ENCODE data around the gene ZNF444.

The ZNF444 gene

GRCh38 chr19:56123266-56123891 is 17.7 kb upstream of the ZNF444 start:
- no peaks in the 10 kb centered on the region for H3K27me3 ChIP-seq (ENCODE audit: insufficient read depth, low read length)
- H3K36me3 ChIP-seq (ENCODE audit: insufficient read depth, low read length), result no peaks in the 10 kb centered on the region
- no peak overlapping the region for H2AFZ ChIP-seq (ENCODE audit: low read length, unreplicated experiment)
- peaks cover 17% of the 10 kb centered on the region for H3K79me2 ChIP-seq (ENCODE audit: control insufficient read depth, insufficient read depth, low read length, unreplicated experiment)
- H3K4me1 ChIP-seq (ENCODE audit: control insufficient read depth, insufficient read depth, low read length, unreplicated experiment), result peaks cover 12% of the 10 kb centered on the region
- no peak overlapping the region for H3K4me3 ChIP-seq (ENCODE audit: low read depth, low read length)
- H3K27ac ChIP-seq (ENCODE audit: low read depth, low read length), result no peak overlapping the region

- H3K36me3 ChIP-seq (ENCODE audit: insufficient read depth, low read length), result no peaks in the 10 kb centered on the region
- no peak overlapping the region for H2AFZ ChIP-seq (ENCODE audit: low read length, unreplicated experiment)
- H3K4me1 ChIP-seq (ENCODE audit: control insufficient read depth, insufficient read depth, low read length, unreplicated experiment), result peaks cover 2% of the 10 kb centered on the region
- no peak overlapping the region for H3K27ac ChIP-seq (ENCODE audit: low read depth, low read length)
- no peak overlapping the region for H3K4me3 ChIP-seq (ENCODE audit: low read depth, low read length)
- peaks cover 5% of the 10 kb centered on the region for H3K79me2 ChIP-seq (ENCODE audit: control insufficient read depth, insufficient read depth, low read length, unreplicated experiment)
- no peaks in the 10 kb centered on the region for H3K27me3 ChIP-seq (ENCODE audit: insufficient read depth, low read length)
Measured at GRCh38 chr19:56124578-56124977, 16.5 kb upstream of the ZNF444 start.

- Histone ChIP-seq H3K4me1 (ENCODE audit: control insufficient read depth, insufficient read depth, low read length, unreplicated experiment) (no peaks in the 10 kb centered on the region), H3K27me3 (ENCODE audit: insufficient read depth, low read length) (no peaks in the 10 kb centered on the region), H3K4me3 (ENCODE audit: low read depth, low read length) (no peak overlapping the region), H2AFZ (ENCODE audit: low read length, unreplicated experiment) (no peak overlapping the region), H3K27ac (ENCODE audit: low read depth, low read length) (no peak overlapping the region), H3K36me3 (ENCODE audit: insufficient read depth, low read length) (no peaks in the 10 kb centered on the region), H3K79me2 (ENCODE audit: control insufficient read depth, insufficient read depth, low read length, unreplicated experiment) (no peaks in the 10 kb centered on the region)
Measured at GRCh38 chr19:56125806-56126590, 15.1 kb upstream of the ZNF444 start.

- Histone ChIP-seq H3K4me1 (ENCODE audit: control insufficient read depth, insufficient read depth, low read length, unreplicated experiment) (no peaks in the 10 kb centered on the region), H3K4me3 (ENCODE audit: low read depth, low read length) (no peak overlapping the region), H3K79me2 (ENCODE audit: control insufficient read depth, insufficient read depth, low read length, unreplicated experiment) (no peaks in the 10 kb centered on the region), H3K36me3 (ENCODE audit: insufficient read depth, low read length) (no peaks in the 10 kb centered on the region), H3K27ac (ENCODE audit: low read depth, low read length) (no peak overlapping the region), H3K27me3 (ENCODE audit: insufficient read depth, low read length) (no peaks in the 10 kb centered on the region), H2AFZ (ENCODE audit: low read length, unreplicated experiment) (no peak overlapping the region)
Measured at GRCh38 chr19:56126983-56127780, 13.9 kb upstream of the ZNF444 start.

GRCh38 chr19:56130006-56130405 is 11.1 kb upstream of the ZNF444 start:
- no peaks in the 10 kb centered on the region for H3K79me2 ChIP-seq (ENCODE audit: control insufficient read depth, insufficient read depth, low read length, unreplicated experiment)
- H2AFZ ChIP-seq (ENCODE audit: low read length, unreplicated experiment), result no peak overlapping the region
- no peak overlapping the region for H3K27ac ChIP-seq (ENCODE audit: low read depth, low read length)

GRCh38 chr19:56131651-56132050 is 9.4 kb upstream of the ZNF444 start:
- Histone ChIP-seq H2AFZ (ENCODE audit: low read length, unreplicated experiment) (no peak overlapping the region), H3K4me1 (ENCODE audit: control insufficient read depth, insufficient read depth, low read length, unreplicated experiment) (no peaks in the 10 kb centered on the region), H3K27ac (ENCODE audit: low read depth, low read length) (no peak overlapping the region), H3K36me3 (ENCODE audit: insufficient read depth, low read length) (no peaks in the 10 kb centered on the region), H3K4me3 (ENCODE audit: low read depth, low read length) (no peak overlapping the region), H3K27me3 (ENCODE audit: insufficient read depth, low read length) (no peaks in the 10 kb centered on the region), H3K79me2 (ENCODE audit: control insufficient read depth, insufficient read depth, low read length, unreplicated experiment) (no peaks in the 10 kb centered on the region)

More at GRCh38 chr19:56130006-56130405, 11.1 kb upstream of the ZNF444 start:
- Histone ChIP-seq H3K36me3 (ENCODE audit: insufficient read depth, low read length) (no peaks in the 10 kb centered on the region), H3K27me3 (ENCODE audit: insufficient read depth, low read length) (no peaks in the 10 kb centered on the region), H3K4me3 (ENCODE audit: low read depth, low read length) (no peak overlapping the region), H3K4me1 (ENCODE audit: control insufficient read depth, insufficient read depth, low read length, unreplicated experiment) (no peaks in the 10 kb centered on the region)

GRCh38 chr19:56132316-56132822 is 8.7 kb upstream of the ZNF444 start:
- Histone ChIP-seq H3K4me1 (ENCODE audit: control insufficient read depth, insufficient read depth, low read length, unreplicated experiment) (no peaks in the 10 kb centered on the region), H3K27ac (ENCODE audit: low read depth, low read length) (peak overlapping the region; percentile 26; the same call in 1 of the 2 replicates), H3K4me3 (ENCODE audit: low read depth, low read length) (no peak overlapping the region), H3K79me2 (ENCODE audit: control insufficient read depth, insufficient read depth, low read length, unreplicated experiment) (no peaks in the 10 kb centered on the region), H2AFZ (ENCODE audit: low read length, unreplicated experiment) (peak overlapping the region; percentile 68), H3K27me3 (ENCODE audit: insufficient read depth, low read length) (no peaks in the 10 kb centered on the region), H3K36me3 (ENCODE audit: insufficient read depth, low read length) (no peaks in the 10 kb centered on the region)

- H2AFZ ChIP-seq (ENCODE audit: low read length, unreplicated experiment), result no peak overlapping the region
- H3K4me1 ChIP-seq (ENCODE audit: control insufficient read depth, insufficient read depth, low read length, unreplicated experiment), result no peaks in the 10 kb centered on the region
- H3K27ac ChIP-seq (ENCODE audit: low read depth, low read length), result no peak overlapping the region
- no peak overlapping the region for H3K4me3 ChIP-seq (ENCODE audit: low read depth, low read length)
- H3K36me3 ChIP-seq (ENCODE audit: insufficient read depth, low read length), result no peaks in the 10 kb centered on the region
- no peaks in the 10 kb centered on the region for H3K79me2 ChIP-seq (ENCODE audit: control insufficient read depth, insufficient read depth, low read length, unreplicated experiment)
- no peaks in the 10 kb centered on the region for H3K27me3 ChIP-seq (ENCODE audit: insufficient read depth, low read length)
Measured at GRCh38 chr19:56133858-56134653, 7.0 kb upstream of the ZNF444 start.

- no peaks in the 10 kb centered on the region for H3K27me3 ChIP-seq (ENCODE audit: insufficient read depth, low read length)
- no peaks in the 10 kb centered on the region for H3K79me2 ChIP-seq (ENCODE audit: control insufficient read depth, insufficient read depth, low read length, unreplicated experiment)
- H3K36me3 ChIP-seq (ENCODE audit: insufficient read depth, low read length), result no peaks in the 10 kb centered on the region
- no peak overlapping the region for H3K4me3 ChIP-seq (ENCODE audit: low read depth, low read length)
- H3K4me1 ChIP-seq (ENCODE audit: control insufficient read depth, insufficient read depth, low read length, unreplicated experiment), result no peaks in the 10 kb centered on the region
- no peak overlapping the region for H3K27ac ChIP-seq (ENCODE audit: low read depth, low read length)
- H2AFZ ChIP-seq (ENCODE audit: low read length, unreplicated experiment), result no peak overlapping the region
Measured at GRCh38 chr19:56134654-56134921, 6.5 kb upstream of the ZNF444 start.

GRCh38 chr19:56136362-56136761 is 4.7 kb upstream of the ZNF444 start:
- Histone ChIP-seq H3K4me1 (ENCODE audit: control insufficient read depth, insufficient read depth, low read length, unreplicated experiment) (no peaks in the 10 kb centered on the region), H3K4me3 (ENCODE audit: low read depth, low read length) (no peak overlapping the region), H3K27me3 (ENCODE audit: insufficient read depth, low read length) (no peaks in the 10 kb centered on the region), H3K79me2 (ENCODE audit: control insufficient read depth, insufficient read depth, low read length, unreplicated experiment) (no peaks in the 10 kb centered on the region), H2AFZ (ENCODE audit: low read length, unreplicated experiment) (no peak overlapping the region), H3K36me3 (ENCODE audit: insufficient read depth, low read length) (no peaks in the 10 kb centered on the region), H3K27ac (ENCODE audit: low read depth, low read length) (no peak overlapping the region)
